HG02588 (cell line): ENCODE results near the gene CYB5R2.
A peak's percentile ranks its signal among the peaks of the same experiment; 100 is the strongest.
"Not testable (repeated sequence)": the region's sequence is repeated elsewhere in the genome, so short reads cannot be mapped to it uniquely, and the experiment has no call there.

Source experiments
- ATAC-seq: cut with Tn5 transposase; IDR thresholded peaks from one replicate; pipeline ENCODE4 v1.9.1; 2021; ENCODE audit warnings: mild to moderate bottlenecking, moderate library complexity; ENCODE audit not compliant: unreplicated experiment

Gene CYB5R2

DNA sequence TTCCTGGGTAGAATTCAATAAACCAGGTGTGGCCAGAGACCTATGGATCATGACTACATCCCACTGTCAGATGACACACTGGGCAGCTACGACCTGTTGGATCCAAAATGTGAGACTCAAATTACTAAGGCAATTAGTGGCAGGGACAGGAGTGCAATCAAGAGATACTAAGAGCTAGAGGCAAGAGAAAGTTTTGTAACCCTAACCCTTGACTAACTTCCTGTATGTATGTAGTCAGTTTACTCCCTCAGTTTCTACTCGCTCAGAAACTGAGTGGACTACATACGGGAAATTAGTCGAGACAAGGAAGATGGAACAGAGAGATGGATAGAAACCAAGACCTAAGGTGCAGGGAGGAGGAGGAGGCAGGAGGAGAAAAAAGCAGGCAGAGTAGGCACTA lies 2.7 kb downstream of the CYB5R2 start:
- ATAC-seq, result no peak

DNA sequence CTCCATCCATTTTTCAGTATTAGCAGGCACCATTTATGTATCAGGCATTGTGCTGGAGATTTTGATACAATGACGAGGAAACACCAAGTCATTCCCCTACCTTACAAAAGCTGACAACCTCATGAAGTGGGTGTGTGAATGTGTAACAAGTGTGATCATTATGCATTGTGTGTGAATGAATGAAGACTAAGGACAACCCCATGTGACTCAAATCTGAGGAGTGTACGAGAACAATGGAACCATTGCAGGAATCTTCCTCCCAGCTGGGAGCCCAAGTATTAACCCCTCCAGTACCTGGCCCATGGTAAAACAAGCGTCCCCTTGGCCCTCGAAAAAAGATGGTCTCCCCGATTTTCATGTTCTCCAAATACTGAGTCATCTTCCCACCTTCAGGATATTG lies 4.4 kb downstream of the CYB5R2 start:
- ATAC-seq, result no peak

DNA sequence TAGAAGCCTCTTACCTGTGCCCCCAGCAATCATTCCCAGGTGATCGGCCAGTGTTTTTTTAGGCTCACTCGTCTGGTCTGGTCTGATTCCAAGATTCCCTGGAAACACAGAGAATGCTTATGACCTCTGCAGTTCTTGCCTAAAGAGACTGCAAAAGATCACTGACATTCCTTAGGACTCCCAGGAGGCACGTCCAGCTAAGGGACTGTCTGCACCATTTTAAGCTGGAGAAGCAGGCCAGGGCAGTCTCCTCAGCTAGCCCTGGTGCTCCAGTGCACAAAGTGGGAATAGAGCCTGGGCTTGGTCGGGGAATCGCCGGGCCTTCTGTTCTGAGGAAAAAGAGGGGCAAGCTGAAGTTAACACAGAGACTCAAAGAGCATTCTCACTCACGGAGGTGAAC lies 4.8 kb downstream of the CYB5R2 start:
- ATAC-seq, result no peak

DNA sequence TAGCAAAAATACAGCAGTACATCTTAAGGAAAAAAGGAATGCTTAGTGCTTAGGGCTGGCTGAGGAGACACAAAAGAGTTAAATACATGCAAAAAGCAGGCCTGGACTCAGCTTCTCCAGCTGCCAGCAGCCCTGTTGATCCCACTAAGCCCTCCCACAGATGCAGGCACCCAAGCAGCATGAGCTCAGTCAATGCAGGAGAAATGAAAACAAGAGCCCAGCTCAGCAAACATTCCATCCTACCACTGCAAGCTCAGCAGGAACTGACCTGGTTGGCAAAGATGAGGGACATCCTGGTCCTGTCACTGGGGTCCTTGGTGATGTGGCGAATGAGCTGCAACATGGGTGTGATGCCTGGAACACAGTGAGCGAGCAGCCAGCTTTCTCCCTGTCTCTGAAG lies 5.8 kb downstream of the CYB5R2 start:
- ATAC-seq, result no peak

DNA sequence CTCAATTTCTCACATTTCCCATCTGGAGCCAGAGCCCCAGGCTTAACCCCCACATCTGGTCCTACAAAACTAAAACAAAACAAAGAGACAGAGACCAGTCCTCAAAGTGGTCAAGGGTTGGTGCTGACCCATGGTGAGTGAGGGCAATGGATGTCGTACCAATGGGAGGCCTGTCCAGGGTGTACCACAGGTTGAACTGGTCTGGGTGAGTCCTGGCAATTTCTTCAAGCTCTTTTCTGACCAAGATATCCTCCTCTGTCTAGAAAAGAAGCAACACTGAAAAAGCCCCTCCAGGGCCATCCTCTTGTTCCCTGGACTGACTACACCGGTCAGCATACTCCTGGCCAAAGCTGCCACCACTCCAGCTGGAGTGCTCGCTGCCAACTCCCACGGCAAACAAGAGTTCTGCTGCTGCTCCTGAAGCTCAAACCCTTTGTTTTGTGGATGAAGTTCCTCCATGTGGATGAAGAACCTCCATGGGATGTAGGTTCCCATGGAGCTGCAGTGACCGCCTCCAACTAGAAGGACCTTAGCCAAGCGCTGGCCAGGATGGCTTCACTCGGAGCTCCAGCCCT lies 6.9 kb downstream of the CYB5R2 start:
- ATAC-seq, result no peak

DNA sequence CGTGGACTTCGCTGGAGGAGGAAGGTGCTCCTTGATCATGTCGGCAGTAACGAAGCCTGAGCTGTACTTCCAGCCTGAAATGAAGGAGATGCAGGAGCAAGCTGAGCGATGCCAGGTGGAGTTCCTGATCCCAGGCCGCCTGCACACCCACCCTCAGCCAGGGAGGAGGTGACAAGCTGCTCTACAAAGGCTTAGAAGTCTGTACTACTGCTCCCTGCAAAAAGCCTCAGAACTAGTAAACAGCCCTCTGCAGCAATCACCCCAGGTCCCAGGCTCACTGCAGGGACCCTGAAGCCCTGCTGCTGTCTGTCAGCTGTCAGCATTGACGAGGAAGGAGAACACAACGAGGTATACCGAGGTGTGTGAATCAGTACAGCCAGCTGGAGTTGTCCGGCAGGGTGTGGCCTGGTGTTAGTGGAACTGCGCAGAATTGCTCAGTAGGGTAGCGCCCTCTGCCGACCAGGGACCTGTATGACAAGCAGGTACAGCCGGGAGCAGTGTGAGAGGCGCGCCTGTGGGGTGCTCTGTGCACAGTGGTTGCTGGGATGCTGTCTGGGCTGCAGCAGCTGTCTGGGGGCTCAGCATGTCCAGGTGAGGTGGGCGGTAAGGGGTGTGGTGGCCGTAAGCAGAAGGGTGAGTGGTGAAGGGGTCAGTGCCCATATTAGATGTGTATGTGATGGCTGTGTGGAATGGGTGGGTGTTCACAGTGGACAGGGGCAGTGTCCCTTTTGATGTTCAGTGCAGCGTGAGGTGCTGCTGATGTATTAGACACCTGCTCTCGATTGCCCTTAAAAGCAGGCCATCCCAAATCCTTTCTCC lies 7.6 kb downstream of the CYB5R2 start:
- peak; percentile 97 for ATAC-seq

DNA sequence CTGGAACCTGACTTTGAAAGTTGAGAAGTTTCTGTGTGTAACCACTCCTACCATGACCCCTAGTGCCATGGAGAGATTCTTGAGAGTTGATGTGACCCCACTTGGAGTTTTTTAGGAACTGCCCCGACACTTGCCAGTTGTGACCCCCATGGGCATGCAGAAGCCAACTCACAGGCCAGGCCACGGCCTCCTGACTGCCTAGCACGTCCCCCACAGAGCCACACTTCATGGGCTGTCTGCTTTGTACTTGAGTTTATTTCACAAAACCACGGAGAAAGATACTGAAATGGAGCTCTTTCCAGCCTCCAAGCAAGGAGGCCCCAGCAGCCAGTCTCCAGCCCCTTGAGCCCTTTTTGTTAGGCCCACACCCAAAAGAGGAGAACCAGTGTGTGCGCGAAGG lies 8.4 kb downstream of the CYB5R2 start:
- no peak for ATAC-seq

DNA sequence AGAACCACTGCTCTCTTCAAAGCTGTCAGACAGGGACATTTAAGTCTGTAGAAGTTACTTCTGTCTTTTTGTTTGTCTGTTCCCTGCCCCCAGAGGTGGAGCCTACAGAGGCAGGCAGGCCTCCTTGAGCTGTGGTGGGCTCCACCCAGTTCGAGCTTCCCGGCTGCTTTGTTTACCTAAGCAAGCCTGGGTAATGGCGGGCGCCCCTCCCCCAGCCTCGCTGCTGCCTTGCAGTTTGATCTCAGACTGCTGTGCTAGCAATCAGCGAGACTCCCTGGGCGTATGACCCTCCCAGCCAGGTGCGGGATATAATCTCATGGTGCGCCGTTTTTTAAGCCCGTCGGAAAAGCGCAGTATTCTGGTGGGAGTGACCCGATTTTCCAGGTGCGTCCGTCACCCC lies 9.8 kb downstream of the CYB5R2 start:
- ATAC-seq, result not testable (repeated sequence)

DNA sequence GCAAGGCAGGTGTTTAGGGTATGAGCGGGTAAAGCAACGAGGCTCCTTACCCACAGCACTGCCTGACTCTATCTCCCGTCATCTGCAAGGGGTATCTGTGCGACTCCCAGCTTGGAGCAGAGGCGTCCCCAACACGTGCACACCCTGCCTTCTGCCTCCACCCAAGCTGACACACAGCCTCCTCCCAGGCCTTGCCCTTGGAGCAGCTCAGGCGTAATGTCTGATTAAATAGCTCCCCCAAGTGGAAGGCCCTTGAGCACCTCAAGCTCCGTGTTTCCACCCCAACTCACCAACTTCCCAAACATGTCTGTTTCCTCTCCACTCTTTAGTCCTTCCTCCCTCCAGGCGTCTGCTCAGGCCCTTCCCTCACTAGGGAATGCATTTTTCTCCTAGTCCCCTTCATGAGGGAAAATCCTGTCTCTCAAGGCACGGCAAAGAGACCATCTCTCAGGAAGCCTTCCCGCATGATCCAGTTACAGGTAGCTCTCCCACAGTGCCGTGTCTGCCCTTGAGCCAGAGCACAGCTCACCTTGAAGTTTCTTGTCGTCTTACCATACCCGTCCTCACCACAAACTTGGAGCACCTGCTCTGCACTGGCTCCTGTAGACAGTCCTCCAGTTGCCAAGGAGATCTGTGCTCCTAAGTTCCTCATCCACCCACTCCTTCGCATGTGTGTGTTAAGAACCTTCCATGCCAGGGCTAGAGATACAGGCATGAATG lies 15.8 kb downstream of the CYB5R2 start:
- ATAC-seq, result no peak

DNA sequence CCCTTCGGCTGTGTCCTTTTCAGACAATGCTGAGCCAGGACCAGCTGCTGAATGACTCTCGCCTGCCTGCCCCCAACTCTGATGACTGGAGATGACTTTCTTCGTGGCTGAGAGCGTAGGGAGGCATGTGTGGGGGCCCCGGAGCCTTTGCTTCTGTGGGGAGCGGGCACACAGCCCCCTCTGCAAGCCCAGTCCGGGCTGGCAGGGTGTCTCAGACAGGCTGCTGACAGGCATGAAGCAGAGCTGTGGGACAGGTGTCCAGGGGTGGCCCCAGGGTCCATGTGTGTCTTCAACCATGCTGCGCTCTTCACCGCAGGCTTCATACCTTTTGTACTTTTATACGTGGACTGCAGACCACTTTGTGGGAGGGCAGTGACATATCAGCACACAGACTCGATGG lies 16.6 kb downstream of the CYB5R2 start:
- ATAC-seq, result no peak

DNA sequence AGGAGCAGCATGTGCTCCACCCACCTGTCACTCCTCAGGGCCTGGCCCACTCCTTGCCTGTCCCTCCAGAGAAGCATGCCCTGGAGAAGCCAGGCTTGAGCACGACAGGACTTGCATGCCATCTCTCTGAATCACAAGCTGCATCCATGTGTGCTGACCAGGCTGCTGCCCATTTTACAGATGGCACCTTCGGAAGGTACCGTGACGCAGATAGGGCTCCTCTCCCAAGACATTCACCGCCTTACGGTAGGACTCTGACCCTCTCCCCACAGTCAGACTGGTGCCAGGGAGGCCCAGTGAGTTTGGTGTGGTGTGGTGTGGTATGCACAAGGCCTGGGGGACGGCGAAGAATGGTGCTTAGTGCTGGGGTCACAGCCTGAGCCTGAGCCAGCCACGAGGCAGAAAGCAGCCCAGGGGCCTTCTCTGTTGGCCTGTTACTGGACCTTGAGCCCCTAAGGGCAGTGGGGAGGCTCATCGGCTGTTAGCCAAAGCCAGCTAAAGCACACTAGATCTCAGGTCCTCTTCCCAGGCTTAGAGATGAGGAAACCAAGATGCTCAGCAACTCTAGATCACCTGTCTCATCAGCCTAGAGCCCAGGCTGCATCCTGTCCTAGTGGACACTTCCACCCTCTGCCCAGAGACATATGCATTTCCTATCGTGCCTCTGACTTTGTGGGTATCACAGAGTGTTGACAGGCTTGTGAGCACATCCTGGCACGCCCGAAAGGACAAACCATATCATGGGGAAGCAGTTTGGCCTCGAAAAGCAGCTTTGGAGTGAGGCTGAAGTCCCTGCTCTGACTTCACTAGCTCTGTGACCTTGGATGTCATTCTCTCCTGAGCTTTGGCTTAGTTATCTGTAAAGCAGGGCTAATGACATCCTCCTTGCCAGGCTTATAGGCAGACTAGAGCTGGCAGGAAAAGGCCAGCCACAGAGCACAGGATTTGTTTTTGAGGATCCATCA lies 17.8 kb downstream of the CYB5R2 start:
- ATAC-seq, result no peak

DNA sequence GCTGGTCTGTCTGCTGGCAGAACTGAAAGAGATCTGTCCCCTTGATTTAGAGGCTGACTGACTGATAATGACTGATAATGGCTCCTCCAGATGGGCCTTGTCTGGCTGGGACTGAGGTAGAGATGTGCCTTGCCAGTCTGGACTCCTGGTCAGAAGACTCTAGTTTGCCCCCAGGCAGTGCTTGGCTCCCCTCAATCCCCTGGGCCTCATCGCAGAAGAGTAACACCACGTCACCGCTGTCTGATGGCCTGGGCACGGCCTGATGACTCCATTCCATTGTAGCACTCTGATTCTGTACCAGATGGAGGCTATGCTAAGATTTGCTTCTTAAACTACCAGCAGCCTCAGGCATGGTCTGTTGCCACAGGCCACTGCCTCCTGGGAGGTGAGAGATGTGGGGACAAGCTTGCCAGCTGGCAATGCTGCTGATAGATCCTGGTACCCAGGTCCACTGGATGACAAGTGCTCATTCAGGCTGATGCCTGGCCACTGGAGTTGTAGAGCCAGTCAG lies 19.1 kb downstream of the CYB5R2 start:
- no peak for ATAC-seq

DNA sequence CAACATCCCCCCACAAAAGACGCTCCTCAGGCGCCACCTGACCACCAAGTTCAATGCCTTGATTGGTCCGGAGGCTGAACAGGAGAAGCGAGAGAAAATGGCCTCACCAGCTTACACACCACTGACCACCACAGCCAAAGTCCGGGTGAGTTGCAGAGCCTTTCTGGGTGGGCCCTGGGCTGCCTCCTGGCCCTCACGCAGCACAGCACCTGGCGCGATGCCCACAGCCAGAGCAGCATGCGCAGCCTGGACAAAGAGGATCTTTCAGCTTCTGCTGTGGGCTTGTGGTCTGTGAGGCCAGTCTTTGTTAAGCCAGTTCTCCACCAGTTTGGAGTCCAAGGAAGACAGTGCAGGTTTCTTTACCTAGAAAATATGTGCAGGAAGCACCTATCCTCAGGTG lies 21.6 kb downstream of the CYB5R2 start:
- no peak for ATAC-seq

DNA sequence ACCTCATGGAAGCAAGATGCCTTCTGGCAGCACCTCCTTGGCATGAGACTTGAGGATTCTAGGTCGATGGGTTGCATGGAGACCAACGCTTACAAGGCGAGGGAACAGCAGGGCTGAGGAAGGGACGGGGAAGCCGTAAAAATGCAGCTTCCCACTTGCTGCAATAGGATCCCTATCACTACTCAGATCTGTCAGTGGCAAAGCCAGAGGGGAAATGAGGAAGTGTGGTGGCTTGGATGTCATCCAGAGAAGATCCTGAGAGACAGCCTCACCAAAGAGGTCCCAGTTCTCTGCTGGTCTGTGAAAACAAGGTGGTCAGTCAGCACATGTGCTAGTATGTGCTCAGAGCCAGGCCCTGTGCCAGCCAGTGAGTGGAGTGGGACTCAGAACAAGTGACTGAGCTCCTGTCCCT lies 22.2 kb downstream of the CYB5R2 start:
- no peak for ATAC-seq

DNA sequence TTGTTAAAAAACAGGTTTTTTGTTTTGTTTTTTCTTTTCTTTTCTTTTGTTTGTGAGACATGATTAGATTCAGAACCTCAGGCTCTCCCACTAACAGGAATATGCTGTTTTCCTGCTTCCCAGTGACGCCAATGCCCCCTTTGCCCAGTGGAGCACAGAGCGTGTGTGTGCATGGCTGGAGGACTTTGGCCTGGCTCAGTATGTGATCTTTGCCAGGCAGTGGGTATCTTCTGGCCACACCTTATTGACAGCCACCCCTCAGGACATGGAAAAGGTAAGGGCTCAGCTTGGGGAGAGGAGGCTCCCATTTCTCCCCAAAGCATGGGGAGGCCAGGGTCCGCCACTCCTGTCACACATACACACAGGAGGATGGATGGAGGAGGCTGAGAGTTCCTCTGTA lies 25.0 kb downstream of the CYB5R2 start:
- no peak for ATAC-seq

DNA sequence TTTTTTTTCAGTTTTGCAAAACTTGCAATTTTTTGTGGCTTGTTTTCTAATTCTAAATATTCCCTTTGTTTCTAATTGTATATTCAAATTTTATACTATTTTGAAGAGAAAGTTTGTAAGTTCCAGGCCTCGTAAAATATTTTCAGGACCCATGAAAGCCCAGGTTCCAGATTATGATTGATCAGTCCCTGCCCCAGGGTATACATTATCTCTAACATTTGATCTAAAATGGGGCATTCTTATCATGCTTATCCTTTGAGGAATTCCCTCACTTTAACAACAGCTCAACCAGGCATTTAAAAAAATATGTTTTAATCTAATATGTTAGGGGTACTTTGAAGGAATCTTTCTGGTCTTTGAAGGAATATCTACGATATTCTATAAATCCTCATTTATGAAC lies 26.4 kb downstream of the CYB5R2 start:
- ATAC-seq, result no peak

DNA sequence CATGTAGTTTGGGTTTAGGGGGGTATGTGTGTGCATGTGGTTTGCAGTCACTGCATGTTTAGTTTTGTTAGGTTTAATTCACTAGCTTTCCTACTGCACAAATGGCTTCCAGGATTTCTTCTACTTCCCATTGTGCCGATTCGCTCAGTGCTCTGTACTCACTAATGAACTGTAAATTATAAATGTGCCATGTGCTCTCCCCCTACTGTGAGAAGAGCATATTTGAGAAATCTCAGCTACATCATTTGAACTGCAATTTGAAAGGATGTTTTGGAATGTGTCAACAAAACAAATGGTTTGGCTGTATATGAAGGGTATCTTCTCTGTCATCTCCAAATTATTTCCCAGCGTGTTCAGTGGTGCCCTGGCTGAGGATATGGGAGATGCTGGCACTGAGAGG lies 28.1 kb downstream of the CYB5R2 start:
- no peak for ATAC-seq

DNA sequence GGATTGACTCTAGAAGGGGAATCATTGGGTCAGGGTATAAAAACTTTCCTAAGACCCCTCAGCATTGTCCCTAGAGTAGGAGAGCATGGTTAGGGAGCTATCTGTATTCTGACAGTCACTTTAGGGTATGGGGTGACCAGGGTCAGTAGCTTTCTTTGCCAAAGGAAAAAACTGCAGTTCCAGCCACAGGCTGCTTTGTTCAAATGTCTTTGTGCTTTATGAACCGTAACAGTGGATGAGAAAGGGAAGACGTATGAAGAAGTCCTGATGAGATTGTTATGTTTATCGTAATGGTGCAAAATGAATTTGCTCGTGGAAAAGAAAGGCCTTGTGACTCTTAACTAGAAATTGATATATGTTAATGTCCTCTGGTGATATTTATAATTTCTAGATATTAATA lies 30.0 kb downstream of the CYB5R2 start:
- no peak for ATAC-seq

DNA sequence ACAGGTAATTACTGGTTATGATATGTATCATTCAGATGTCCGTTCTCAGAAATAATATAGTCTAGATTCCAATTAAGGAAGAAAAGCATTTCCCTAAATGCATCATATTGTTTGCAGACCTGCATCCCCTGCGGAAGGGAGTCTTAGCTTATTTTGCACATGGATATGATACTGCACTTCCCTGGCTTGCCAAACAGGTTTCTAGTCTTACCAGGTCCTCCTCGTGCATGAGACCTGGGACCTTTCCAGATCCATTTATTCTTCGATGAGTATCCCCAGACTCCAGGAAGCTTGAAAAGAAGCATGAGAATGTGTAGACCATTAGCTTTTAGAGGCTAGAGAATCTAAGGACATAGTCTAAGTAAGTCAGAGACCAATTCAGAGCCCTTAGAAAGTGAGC lies 30.6 kb downstream of the CYB5R2 start:
- ATAC-seq, result no peak

DNA sequence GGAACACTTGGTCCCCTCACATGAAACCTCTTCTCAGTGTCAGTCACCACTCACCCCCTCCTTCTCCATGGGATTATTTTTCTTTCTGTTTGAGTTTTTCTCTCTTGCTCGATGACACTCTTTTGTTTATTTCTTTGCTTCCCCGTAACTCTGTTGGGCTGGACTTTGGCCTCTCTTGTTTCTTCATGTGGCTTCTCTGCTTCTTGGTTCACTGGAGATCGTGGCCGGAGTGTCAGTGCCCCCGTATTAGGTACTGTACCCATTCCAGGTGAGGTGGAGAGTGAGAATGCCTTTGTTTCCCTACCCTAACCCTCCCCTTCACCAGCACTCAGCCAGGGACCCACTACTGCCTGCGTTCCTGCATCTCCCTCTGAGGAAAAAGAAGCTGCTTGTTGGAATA lies 32.5 kb downstream of the CYB5R2 start:
- no peak for ATAC-seq

DNA sequence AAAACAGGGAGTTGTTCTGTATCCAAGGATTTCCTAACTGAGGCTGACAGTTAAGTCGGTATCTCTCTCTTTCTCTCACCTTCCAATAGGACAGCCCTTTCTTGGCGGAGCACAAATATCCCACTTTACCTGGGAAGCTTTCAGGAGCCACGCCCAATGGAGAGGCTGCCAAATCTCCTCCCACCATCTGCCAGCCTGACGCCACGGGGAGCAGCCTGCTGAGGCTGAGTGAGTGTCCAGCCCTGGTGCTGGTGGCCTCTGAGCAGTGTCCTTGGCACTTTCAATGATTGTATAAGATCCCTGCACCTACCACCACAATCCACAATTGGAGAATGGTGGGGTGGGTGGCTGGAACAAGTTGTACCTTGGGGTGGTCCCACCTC lies 33.7 kb downstream of the CYB5R2 start:
- no peak for ATAC-seq
